K562 (cell line): ENCODE data around the gene COL16A1.

Experiments used
- BRF1 ChIP-seq: IDR thresholded peaks from 3 replicates; pipeline ENCODE4 v1.6.1; 2011; ENCODE audit warnings: borderline replicate concordance, mild to moderate bottlenecking; ENCODE audit not compliant: insufficient read length; ENCODE audit errors: extremely low read depth
- EZH2 ChIP-seq: IDR thresholded peaks from 2 replicates; pipeline ENCODE4 v1.6.1; 2012; ENCODE audit warnings: low read depth, mild to moderate bottlenecking, inconsistent platforms, low read length, borderline replicate concordance
- FOXM1 ChIP-seq, 2 experiments: fragments of 450-650 bp in 1 of 2; sonication (generic) in 1 of 2; formaldehyde crosslinking in 1 of 2; IDR thresholded peaks; 2 replicates each; pipeline versions ENCODE4 v1.6.1 to v1.9.0; 2017 to 2022; ENCODE audit warnings: low read depth in 2 of 2, mild to moderate bottlenecking in 2 of 2, missing genetic modification reagents in 1 of 2, moderate library complexity in 1 of 2
- POLR2A ChIP-seq: fragments of 450-650 bp; conservative IDR thresholded peaks from 2 replicates; pipeline ENCODE4 v1.6.1; 2016
- PTRF ChIP-seq: fragments of 450-650 bp; IDR thresholded peaks from 2 replicates; pipeline ENCODE4 v1.6.1; 2016; ENCODE audit warnings: mild to moderate bottlenecking, missing genetic modification characterization, missing compliant biosample characterization
- PYGO2 ChIP-seq: fragments of 450-650 bp; IDR thresholded peaks from 2 replicates; pipeline ENCODE4 v1.6.1; 2016; ENCODE audit warnings: mild to moderate bottlenecking, missing genetic modification characterization, moderate library complexity, missing compliant biosample characterization
- SMAD1 ChIP-seq: fragments of 150-350 bp; IDR thresholded peaks from 2 replicates; pipeline ENCODE4 v1.6.1; 2014; ENCODE audit warnings: low read length, low read depth; ENCODE audit not compliant: partially characterized antibody
- TF ChIP-seq, protein P1 (sequence below): sonication (generic); formaldehyde crosslinking; IDR thresholded peaks from 2 replicates; pipeline ENCODE4 v1.8.1; 2022; ENCODE audit warnings: missing genetic modification reagents
- TF ChIP-seq, protein P2 (sequence below), 3 experiments: IDR thresholded peaks in 2 of 3; conservative IDR thresholded peaks in 1 of 3; 2 replicates each; pipeline ENCODE4 v1.5.1; 2011 to 2012; ENCODE audit warnings: low read length in 3 of 3, mild to moderate bottlenecking in 3 of 3, control low read depth in 2 of 3, improper control_type of control experiment in 1 of 3, inconsistent platforms in 1 of 3, low read depth in 1 of 3, mixed read lengths in 1 of 3, moderate library complexity in 1 of 3; ENCODE audit not compliant: insufficient read depth in 2 of 3
- TF ChIP-seq, protein P3 (sequence below), 2 experiments: fragments of 450-650 bp in 1 of 2; sonication (generic) in 1 of 2; formaldehyde crosslinking; conservative IDR thresholded peaks; 2 replicates each; pipeline versions ENCODE4 v1.4.0 to v1.8.1; 2020 to 2022; ENCODE audit warnings: mild to moderate bottlenecking in 1 of 2, missing genetic modification reagents in 1 of 2

DNA sequence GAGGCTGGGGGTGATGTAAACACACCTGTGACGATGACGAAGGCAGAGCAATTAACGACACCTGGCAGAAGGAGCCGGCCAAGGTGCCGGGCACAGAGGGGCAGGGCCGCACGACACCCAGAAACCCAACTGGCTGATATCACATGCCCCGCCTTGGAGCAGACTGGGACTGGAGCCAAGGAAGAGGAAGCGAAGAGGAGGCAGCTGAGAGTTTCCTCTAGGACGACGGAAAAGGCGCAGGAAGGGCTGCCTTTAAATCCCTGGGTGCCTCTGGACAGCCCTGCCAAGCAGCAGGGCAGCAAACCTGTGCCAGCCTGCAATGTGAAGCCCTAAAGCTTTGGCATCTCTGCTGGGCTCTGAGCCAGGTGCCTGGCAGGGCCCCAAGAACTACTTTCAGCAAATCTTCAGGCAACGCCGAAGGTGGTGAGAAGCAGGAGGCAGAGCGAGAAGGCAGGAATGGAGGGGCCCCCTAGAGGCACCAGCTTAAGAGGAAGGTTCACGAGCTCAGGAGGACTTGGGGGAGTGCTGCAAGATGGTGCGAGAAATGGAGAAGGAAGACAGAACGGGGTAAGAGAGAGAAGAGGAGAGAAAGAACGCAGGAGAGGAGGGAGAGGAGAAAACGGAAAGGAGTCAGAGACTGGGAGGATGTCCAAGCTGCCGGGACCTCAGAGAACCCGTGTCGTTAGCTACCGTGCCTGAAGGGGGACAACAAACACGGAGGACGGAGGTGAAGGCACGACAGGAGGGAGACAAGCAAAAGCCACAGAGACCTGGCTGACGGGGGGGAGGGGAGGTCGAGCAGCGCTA lies 33.8 kb downstream of the COL16A1 start:
- no peak for TF ChIP-seq BRF1
- TF ChIP-seq, protein P1, sequence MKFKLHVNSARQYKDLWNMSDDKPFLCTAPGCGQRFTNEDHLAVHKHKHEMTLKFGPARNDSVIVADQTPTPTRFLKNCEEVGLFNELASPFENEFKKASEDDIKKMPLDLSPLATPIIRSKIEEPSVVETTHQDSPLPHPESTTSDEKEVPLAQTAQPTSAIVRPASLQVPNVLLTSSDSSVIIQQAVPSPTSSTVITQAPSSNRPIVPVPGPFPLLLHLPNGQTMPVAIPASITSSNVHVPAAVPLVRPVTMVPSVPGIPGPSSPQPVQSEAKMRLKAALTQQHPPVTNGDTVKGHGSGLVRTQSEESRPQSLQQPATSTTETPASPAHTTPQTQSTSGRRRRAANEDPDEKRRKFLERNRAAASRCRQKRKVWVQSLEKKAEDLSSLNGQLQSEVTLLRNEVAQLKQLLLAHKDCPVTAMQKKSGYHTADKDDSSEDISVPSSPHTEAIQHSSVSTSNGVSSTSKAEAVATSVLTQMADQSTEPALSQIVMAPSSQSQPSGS (CRISPR knock-in tag): no peak
- no peak for TF ChIP-seq POLR2A
- TF ChIP-seq, protein P2, sequence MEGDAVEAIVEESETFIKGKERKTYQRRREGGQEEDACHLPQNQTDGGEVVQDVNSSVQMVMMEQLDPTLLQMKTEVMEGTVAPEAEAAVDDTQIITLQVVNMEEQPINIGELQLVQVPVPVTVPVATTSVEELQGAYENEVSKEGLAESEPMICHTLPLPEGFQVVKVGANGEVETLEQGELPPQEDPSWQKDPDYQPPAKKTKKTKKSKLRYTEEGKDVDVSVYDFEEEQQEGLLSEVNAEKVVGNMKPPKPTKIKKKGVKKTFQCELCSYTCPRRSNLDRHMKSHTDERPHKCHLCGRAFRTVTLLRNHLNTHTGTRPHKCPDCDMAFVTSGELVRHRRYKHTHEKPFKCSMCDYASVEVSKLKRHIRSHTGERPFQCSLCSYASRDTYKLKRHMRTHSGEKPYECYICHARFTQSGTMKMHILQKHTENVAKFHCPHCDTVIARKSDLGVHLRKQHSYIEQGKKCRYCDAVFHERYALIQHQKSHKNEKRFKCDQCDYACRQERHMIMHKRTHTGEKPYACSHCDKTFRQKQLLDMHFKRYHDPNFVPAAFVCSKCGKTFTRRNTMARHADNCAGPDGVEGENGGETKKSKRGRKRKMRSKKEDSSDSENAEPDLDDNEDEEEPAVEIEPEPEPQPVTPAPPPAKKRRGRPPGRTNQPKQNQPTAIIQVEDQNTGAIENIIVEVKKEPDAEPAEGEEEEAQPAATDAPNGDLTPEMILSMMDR (IDR thresholded peaks at IDR 0.05 in 2 of 3, conservative IDR thresholded peaks at IDR 0.05 in 1 of 3; ENCODE audit: insufficient read depth in 2 of 3, low read depth in 1 of 3, low read length in 3 of 3): no peak
- TF ChIP-seq PYGO2 (tag): no peak
- no peak for TF ChIP-seq SMAD1
- TF ChIP-seq, protein P3, sequence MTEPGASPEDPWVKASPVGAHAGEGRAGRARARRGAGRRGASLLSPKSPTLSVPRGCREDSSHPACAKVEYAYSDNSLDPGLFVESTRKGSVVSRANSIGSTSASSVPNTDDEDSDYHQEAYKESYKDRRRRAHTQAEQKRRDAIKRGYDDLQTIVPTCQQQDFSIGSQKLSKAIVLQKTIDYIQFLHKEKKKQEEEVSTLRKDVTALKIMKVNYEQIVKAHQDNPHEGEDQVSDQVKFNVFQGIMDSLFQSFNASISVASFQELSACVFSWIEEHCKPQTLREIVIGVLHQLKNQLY (CRISPR knock-in tag; conservative IDR thresholded peaks at IDR 0.05): no peak
- no peak for TF ChIP-seq EZH2
- no peak for TF ChIP-seq PTRF
- TF ChIP-seq FOXM1 (IDR thresholded peaks at IDR 0.05; ENCODE audit: low read depth): no peak
- no peak for TF ChIP-seq FOXM1 (CRISPR knock-in tag; IDR thresholded peaks at IDR 0.05; ENCODE audit: low read depth)
